ENCODE measurements around the gene PSME2.

PSME2 gene

GRCh38 chr14:24190416-24190815, 44.0 kb upstream of the PSME2 start:
- peaks cover 35% of the 10 kb centered on the region for H3K36me3 ChIP-seq
- H3K27me3 ChIP-seq: no peaks in the 10 kb centered on the region
- no peak overlapping the region for H3K4me3 ChIP-seq (ENCODE audit: low read depth, low read length)
- H3K4me1 ChIP-seq: no peaks in the 10 kb centered on the region
- no peak for TF ChIP-seq CTCF (IDR thresholded peaks at IDR 0.05; ENCODE audit: low read depth, low read length)
- no peaks in the 10 kb centered on the region for H3K9me3 ChIP-seq
- no peak for DNase-seq

- no peak for DNase-seq
- Histone ChIP-seq H3K36me3 (peaks cover 43% of the 10 kb centered on the region), H3K4me1 (no peaks in the 10 kb centered on the region), H3K9me3 (no peaks in the 10 kb centered on the region), H3K4me3 (ENCODE audit: low read depth, low read length) (no peak overlapping the region), H3K27me3 (no peaks in the 10 kb centered on the region)
- no peak for TF ChIP-seq CTCF (IDR thresholded peaks at IDR 0.05; ENCODE audit: low read depth, low read length)
Observed at GRCh38 chr14:24189460-24189859, 43.0 kb upstream of the PSME2 start.

- Histone ChIP-seq H3K4me1 (no peaks in the 10 kb centered on the region), H3K36me3 (peaks cover 46% of the 10 kb centered on the region), H3K4me3 (ENCODE audit: low read depth, low read length) (peak overlapping the region; percentile 94), H3K9me3 (no peaks in the 10 kb centered on the region), H3K27me3 (no peaks in the 10 kb centered on the region)
- DNase-seq: no peak
- TF ChIP-seq CTCF (IDR thresholded peaks at IDR 0.05; ENCODE audit: low read depth, low read length): no peak
Observed at GRCh38 chr14:24189059-24189375, 42.6 kb upstream of the PSME2 start.

- Histone ChIP-seq H3K36me3 (peaks cover 49% of the 10 kb centered on the region), H3K4me3 (ENCODE audit: low read depth, low read length) (peak within 1 kb of the TSS; percentile 94), H3K4me1 (no peaks in the 10 kb centered on the region), H3K27me3 (no peaks in the 10 kb centered on the region), H3K9me3 (no peaks in the 10 kb centered on the region)
- DNase-seq: peak; percentile 98
- TF ChIP-seq CTCF (IDR thresholded peaks at IDR 0.05; ENCODE audit: low read depth, low read length): no peak
Observed at GRCh38 chr14:24188251-24189058, 42.0 kb upstream of the PSME2 start, which contains the start of gene IPO4. Gene IPO4 (minus strand): TSS chr14:24188816. CDS start chr14:24188787, 29 bp downstream.

- Histone ChIP-seq H3K9me3 (no peaks in the 10 kb centered on the region), H3K36me3 (peaks cover 53% of the 10 kb centered on the region), H3K4me1 (no peaks in the 10 kb centered on the region), H3K4me3 (ENCODE audit: low read depth, low read length) (peak overlapping the region; percentile 94), H3K27me3 (no peaks in the 10 kb centered on the region)
- TF ChIP-seq CTCF (IDR thresholded peaks at IDR 0.05; ENCODE audit: low read depth, low read length): no peak
- DNase-seq: no peak
Observed at GRCh38 chr14:24187539-24187915, 41.1 kb upstream of the PSME2 start.

- H3K36me3 ChIP-seq: peaks cover 53% of the 10 kb centered on the region
- H3K4me3 ChIP-seq (ENCODE audit: low read depth, low read length): peak overlapping the region; percentile 94
Observed at GRCh38 chr14:24186831-24187538, 40.6 kb upstream of the PSME2 start.

More at GRCh38 chr14:24186831-24187538, 40.6 kb upstream of the PSME2 start:
- Histone ChIP-seq H3K9me3 (no peaks in the 10 kb centered on the region), H3K27me3 (no peaks in the 10 kb centered on the region), H3K4me1 (no peaks in the 10 kb centered on the region)
- TF ChIP-seq CTCF (IDR thresholded peaks at IDR 0.05; ENCODE audit: low read depth, low read length): no peak
- DNase-seq: no peak
